Urothelium cell line (cell line): Measurements from ENCODE around the gene MAP3K8.

Source experiments
- DNase-seq: peaks from one replicate; pipeline ENCODE4 v3.0.0; 2011; ENCODE audit warnings: low spot score, mixed read lengths
- FAIRE-seq: peaks from 2 replicates; lab custom pipeline; 2011; peaks lifted over from hg19 to GRCh38; lab: Jason Lieb, UNC

MAP3K8 gene

DNA sequence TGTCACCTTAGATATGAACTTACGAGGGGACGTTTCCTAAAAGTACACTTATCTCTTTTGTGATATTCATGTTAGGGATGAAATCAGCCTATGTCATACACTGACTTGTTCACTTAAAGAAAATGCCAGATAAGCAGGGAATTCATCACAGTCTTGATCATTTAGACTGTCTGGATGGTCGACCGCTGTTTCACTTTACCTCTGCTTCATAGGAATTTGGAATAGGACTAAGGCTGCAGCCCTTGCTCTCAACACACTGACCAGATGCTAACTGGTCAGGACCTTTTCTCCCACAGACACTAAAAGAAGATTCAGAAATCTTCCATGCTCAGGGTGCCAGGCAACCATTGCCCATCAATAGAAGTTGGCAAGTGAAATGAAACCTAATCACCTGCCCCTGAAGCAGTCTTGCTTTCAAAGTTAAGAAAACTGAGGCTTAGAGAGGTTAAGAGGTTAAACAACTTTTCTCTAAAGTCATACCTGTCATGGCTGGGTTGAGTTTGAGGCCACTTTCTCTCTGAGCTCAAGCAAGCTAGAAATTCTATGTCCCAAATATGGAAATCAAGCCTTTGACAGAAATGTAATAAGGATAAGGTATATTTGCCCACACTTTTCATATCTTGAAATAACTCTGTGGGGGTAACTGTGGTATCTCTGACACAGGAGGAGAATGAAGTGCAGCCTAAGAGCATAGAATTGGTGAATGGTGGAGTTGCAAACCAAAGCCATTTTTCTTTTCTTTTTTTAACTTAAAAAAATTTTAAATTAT lies 77.1 kb downstream of the MAP3K8 start:
- DNase-seq (no peak), FAIRE-seq (no peak)
